ENCODE data around the gene F12.

F12 gene

DNA sequence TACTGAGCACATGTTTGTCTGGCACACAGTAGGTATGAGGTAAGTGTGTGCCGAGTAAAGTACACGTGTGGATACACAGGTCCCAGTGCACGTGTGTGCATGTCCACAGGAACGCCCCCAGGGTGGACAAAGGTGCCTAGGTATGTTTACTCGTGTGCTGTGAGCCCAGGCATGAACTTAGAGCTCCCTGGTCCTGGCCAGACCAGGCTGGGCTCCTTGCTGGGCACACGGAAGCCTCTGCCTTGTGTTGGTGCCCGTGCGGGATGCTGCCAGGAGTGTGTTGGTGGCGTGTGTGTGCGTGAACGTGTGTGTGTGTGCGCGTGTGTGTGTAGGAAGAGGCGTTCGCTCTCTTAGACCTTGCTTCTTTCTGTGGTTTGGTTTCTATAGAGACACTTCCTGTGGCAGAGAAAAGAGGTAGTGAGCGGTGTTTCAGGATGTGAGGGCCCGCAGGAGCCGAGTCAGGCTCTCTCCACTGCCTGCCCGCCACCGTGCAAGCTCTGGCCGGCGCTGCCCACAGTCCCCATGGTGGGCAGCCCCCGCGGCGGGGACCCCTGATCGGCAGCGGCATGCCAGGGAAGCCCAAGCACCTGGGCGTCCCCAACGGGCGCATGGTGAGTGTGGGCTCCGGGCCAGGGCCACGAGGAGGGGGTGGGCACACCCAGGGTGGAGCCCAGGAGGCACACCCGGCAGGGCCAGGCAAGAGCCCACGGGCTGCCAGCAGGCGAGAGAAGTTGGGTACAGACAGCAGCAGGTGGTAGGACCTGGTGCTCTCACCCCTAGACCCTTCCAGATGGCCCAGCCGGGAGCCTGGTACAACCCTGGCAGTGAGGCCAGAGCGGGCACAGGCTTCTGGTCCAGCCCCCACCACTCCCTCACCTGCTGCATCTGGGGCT is 51.7 kb downstream of the F12 start, which contains the start of gene RGS14:
RGS14 (plus strand) TSS at position 466 of the 893 bp plus-strand sequence; CDS start at position 567, 101 bp downstream.
- DNase-seq (ENCODE audit: low spot score) (peak; percentile 67), FAIRE-seq (no peak)

DNA sequence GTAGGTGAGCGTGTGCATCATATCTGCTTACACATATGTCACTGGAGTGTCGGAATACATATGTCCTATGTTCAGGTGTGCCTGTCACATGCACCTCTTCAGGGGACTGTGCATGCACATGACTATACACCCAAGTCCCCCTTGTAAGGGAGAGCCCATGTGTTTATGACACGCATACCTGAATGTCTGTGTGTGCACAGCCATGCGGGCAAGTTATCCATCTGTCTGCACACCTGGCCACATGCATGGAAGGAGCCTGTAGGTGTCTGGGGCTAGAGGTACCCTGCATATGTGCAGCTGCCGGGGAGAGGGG is 52.3 kb downstream of the F12 start:
- no peak for DNase-seq (ENCODE audit: low spot score)
- no peak for FAIRE-seq

DNA sequence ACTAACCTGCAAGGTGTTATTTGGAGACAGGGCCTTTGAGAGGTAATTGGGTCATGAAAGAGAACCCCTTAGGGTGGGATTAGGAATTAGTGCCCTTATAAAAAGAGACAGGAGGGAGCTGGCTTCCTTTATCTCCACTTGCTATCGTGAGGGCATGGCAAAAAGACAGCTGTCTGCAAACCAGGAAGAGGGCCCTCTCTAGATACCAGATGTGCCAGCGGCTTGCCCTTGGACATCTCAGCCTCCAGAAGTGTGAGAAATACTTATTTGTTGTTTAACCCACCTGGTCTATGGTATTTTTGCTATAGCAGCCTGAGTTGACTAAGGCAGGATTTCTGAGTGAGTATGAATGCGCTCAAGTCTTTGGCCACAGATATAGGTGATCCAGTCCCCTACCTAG is 52.6 kb downstream of the F12 start:
- DNase-seq (ENCODE audit: low spot score) (no peak), FAIRE-seq (no peak)

DNA sequence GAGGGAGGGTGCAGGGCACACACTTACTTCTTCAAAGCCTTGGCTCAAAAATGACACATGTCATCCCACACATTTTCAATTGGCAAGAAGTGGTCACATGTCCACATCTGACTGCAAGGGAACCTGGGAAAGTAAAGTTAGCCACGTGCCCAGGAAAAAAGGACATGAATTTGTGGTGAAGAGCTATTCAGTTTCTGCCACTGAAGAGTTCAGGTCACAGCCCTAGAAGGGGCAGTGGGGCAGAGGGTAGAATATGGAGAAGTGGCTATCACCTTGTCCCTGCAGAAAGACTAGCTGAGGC is 53.5 kb downstream of the F12 start:
- DNase-seq (ENCODE audit: low spot score), result no peak

DNA sequence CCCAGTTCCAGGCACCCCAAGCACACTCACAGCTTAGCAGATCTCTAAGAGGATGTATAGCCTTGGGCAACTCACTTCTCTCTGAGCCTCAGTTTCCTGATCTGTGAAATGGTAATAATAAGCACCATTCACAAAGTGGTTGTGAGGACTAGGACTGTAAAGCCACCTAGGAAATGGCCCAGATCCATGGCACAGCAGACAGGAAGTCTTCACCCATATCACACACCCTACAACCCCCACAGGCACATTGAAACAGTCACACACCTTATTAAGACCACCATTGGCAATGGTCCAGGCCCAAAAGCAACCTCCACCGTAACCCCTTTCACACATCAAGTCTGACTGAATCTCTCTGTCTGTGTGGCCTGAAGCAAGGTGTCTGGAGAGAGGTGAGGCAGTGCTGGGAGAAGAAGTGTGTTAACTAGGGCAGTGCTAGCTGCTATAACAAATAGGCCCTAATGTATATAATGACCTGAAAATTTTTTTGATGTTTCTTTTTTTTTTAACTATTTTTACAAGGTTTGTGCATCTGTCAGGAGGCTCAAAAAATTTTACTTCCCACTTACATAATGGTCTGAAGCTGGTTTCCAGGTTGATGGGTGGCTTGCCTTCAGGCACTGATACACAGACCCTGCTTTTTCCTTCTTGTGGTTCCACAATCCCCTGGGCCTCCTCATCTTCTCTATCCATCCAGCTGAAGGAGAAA is 54.0 kb downstream of the F12 start:
- DNase-seq (ENCODE audit: low spot score) (no peak), FAIRE-seq (no peak)

More for the DNA sequence above, 53.5 kb downstream of the F12 start:
- no peak for FAIRE-seq

DNA sequence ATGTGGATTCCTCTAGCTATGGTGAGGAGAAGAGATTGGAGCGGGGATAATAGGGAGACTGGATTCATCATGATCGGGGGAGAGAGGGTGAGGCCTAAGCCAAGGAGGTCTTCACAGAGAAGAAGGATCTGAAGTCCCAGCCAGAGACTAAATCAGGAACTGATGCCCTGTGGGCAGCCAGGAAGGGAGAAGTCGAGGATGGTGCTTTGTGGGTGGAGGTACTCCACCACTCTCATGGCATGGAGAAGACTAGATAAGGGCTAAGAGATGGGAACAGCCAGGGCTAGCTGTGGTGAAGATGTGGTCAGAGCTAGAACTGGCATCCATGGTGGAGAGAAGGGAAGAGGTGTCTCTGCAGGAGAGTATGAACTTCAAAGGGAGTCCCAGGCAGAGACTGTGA is 54.7 kb downstream of the F12 start:
- no peak for FAIRE-seq

DNA sequence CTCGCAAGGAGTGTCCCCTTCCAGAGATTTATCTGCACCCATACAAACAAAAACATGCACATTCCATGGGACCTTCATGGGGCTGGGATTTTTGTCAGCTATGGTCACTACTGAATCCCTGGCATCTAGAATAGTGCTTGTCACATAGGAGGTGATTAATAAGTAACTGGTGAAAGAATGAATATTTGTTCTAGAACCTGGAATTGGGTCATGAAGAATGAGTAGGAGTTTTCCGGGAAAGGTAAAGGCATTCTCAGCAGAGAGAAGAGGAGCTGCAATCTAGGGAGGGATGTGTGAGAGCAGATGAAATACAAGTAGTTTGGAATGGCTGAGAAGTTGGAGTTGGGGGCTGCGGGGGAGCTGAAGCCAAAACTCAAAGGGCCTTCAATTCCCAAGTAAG is 55.1 kb downstream of the F12 start:
- DNase-seq (ENCODE audit: low spot score) (peak; percentile 18), FAIRE-seq (no peak)

More for the DNA sequence above, 54.7 kb downstream of the F12 start:
- no peak for DNase-seq (ENCODE audit: low spot score)

DNA sequence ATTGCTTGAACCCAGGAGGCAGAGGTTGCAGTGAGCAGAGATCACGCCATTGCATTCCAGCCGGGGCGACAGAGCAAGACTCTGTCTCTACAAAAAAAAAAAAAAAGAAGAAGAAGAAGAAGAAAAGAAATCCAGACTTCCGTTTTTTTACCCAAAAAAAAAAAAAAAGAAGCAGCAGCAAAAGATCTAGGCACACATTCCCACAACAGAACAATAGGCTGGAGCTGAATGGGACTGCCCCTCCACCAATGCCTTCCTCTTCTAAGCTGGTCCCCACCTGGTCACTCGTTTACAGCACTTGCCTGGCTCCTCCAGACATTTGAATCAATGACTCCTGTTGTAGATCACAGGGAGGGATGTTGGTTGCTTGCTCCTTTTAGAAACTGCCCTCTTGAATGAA is 56.3 kb downstream of the F12 start:
- no peak for DNase-seq (ENCODE audit: low spot score)
- FAIRE-seq, result no peak
